GM06990 (cell line): ENCODE measurements around the gene DNAJB11.

ENCODE experiments used
- DNase-seq: peaks from one replicate; pipeline ENCODE4 v3.0.0-alpha.2; 2011; ENCODE audit not compliant: insufficient read length; ENCODE audit errors: extremely low read depth
- H3K27me3 ChIP-seq: replicated peaks from 2 replicates; pipeline ENCODE4 v1.6.0; 2011; ENCODE audit warnings: low read length; ENCODE audit not compliant: control insufficient read depth, insufficient read depth
- H3K36me3 ChIP-seq: 2 replicates; pipeline ENCODE4 v1.5.1; 2011; ENCODE audit warnings: low read length; ENCODE audit not compliant: control insufficient read depth, insufficient read depth
- H3K4me3 ChIP-seq: replicated peaks from 2 replicates; pipeline ENCODE4 v1.5.1; 2011; ENCODE audit warnings: low read depth, mild to moderate bottlenecking, control low read depth, low read length
- CTCF ChIP-seq: IDR thresholded peaks from 2 replicates; pipeline ENCODE4 v1.5.1; 2011; ENCODE audit warnings: low read length, control low read depth, mild to moderate bottlenecking, inconsistent platforms; ENCODE audit not compliant: insufficient read depth, poor library complexity, severe bottlenecking

Gene DNAJB11

GRCh38 chr3:186608624-186609215 is 38.2 kb downstream of the DNAJB11 start:
- Histone ChIP-seq H3K27me3 (no peaks in the 10 kb centered on the region; the same call in 1 of the 2 replicates), H3K4me3 (no peak overlapping the region), H3K36me3 (no peaks in the 10 kb centered on the region)
- DNase-seq, result no peak
- no peak for TF ChIP-seq CTCF

DNA sequence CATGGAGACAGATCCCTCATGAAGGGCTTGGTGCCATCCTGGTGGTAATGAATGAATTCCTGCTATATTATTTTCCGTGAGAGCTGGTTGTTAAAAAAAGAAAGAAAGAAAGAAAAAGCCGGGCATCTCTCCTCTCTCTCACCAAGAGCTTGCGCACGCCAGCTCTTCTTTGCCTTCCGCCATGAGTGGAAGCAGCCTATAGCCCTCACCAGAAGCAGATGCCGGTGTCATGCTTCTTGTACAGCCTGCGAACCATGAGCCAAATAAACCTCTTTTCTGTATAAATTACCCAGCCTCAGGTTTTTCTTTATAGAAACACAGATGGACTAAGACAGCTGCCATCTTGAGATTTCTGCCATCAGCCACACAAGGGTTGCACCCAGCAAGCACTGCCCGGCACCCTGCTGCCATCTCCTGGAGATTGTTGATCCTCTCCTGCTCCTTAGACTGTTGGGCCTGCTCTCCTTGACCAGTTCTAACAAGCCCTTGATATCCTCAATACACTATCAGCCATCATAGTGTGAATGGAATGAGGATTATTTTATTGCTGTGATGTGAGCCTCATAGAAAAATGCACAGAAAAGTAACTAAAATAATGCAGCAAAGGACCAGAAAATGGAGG is 38.8 kb downstream of the DNAJB11 start:
- Histone ChIP-seq H3K4me3 (no peak overlapping the region), H3K27me3 (no peaks in the 10 kb centered on the region; the same call in 1 of the 2 replicates), H3K36me3 (no peaks in the 10 kb centered on the region)
- no peak for DNase-seq
- peak; percentile 56 for TF ChIP-seq CTCF

DNA sequence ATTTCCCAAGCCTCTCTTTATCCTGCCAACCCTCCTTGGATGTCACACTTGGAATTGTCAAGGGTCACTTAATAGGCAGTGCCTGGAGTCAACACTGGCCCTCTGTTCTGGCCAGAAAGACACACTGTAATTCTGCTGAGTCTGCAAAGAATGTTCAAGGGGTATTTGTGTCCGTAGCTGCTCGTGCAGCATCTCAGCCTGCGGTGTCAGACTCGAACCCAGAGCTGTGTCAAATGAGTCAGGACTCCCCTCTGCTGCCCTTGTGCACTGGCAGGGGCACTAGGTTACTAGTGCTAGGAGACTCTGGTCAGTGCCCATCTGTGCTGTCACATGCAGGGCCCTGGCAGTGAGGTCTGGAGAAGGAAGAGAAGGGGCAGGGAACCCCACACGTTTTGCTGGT is 41.5 kb downstream of the DNAJB11 start:
- no peak overlapping the region for H3K4me3 ChIP-seq
- H3K36me3 ChIP-seq, result no peaks in the 10 kb centered on the region
- no peaks in the 10 kb centered on the region; the same call in 1 of the 2 replicates for H3K27me3 ChIP-seq
- TF ChIP-seq CTCF, result no peak
- DNase-seq, result no peak

- DNase-seq, result no peak
Observed at GRCh38 chr3:186612721-186613636, 42.5 kb downstream of the DNAJB11 start, which contains the start of gene AHSG. AHSG (plus strand) TSS chr3:186613060; CDS start chr3:186613142, 82 bp downstream.

More at GRCh38 chr3:186612721-186613636, 42.5 kb downstream of the DNAJB11 start, which contains the start of gene AHSG:
- Histone ChIP-seq H3K36me3 (no peaks in the 10 kb centered on the region), H3K4me3 (no peak within 1 kb of the TSS), H3K27me3 (peaks cover 1% of the 10 kb centered on the region)
- no peak for TF ChIP-seq CTCF
